WTC11 (cell line): ENCODE results near the gene ZNF609.

Source experiments
- CTCF ChIP-seq: fragments of 200-600 bp; IDR thresholded peaks from 2 replicates; pipeline ENCODE4 v1.8.0; 2022; ENCODE audit warnings: antibody characterized with exemption
- E2F1 ChIP-seq: sonication (generic); formaldehyde crosslinking; IDR thresholded peaks from 2 replicates; pipeline ENCODE4 v1.8.0; 2022; ENCODE audit warnings: mild to moderate bottlenecking, missing genetic modification reagents
- E2F4 ChIP-seq: sonication (generic); formaldehyde crosslinking; IDR thresholded peaks from 2 replicates; pipeline ENCODE4 v1.8.1; 2022; ENCODE audit warnings: low read depth, mild to moderate bottlenecking, moderate library complexity, missing genetic modification reagents, borderline replicate concordance
- ETV6 ChIP-seq: sonication (generic); formaldehyde crosslinking; IDR thresholded peaks from 2 replicates; pipeline ENCODE4 v1.8.1; 2022; ENCODE audit warnings: mild to moderate bottlenecking, missing genetic modification reagents
- IRF1 ChIP-seq: sonication (generic); formaldehyde crosslinking; IDR thresholded peaks from 2 replicates; pipeline ENCODE4 v1.8.0; 2023; ENCODE audit warnings: missing genetic modification reagents
- MAX ChIP-seq: sonication (generic); formaldehyde crosslinking; IDR thresholded peaks from 2 replicates; pipeline ENCODE4 v1.8.0; 2022; ENCODE audit warnings: mild to moderate bottlenecking, missing genetic modification reagents
- NR2C2 ChIP-seq: sonication (generic); formaldehyde crosslinking; IDR thresholded peaks from 2 replicates; pipeline ENCODE4 v1.8.0; 2022; ENCODE audit warnings: mild to moderate bottlenecking, missing genetic modification reagents
- NR3C1 ChIP-seq: sonication (generic); formaldehyde crosslinking; conservative IDR thresholded peaks from 2 replicates; pipeline ENCODE4 v1.8.1; 2023; ENCODE audit warnings: low read depth, mild to moderate bottlenecking, missing genetic modification reagents
- SMAD3 ChIP-seq: sonication (generic); formaldehyde crosslinking; IDR thresholded peaks from 2 replicates; pipeline ENCODE4 v1.8.0; 2022; ENCODE audit warnings: missing genetic modification reagents, mild to moderate bottlenecking, borderline replicate concordance
- SOX15 ChIP-seq: fragments of 250-450 bp; sonication (Bioruptor Pico); IDR thresholded peaks from 2 replicates; pipeline ENCODE4 v1.9.0; 2021; ENCODE audit warnings: mild to moderate bottlenecking
- TEAD4 ChIP-seq: sonication (generic); formaldehyde crosslinking; IDR thresholded peaks from 2 replicates; pipeline ENCODE4 v1.8.0; 2022; ENCODE audit warnings: mild to moderate bottlenecking, missing genetic modification reagents
- USF1 ChIP-seq: sonication (generic); formaldehyde crosslinking; IDR thresholded peaks from 2 replicates; pipeline ENCODE4 v1.8.0; 2022; ENCODE audit warnings: mild to moderate bottlenecking, missing genetic modification reagents

GRCh38 chr15:64634027-64634426 lies 173.6 kb downstream of the ZNF609 start:
- TF ChIP-seq USF1 = no peak
- no peak for TF ChIP-seq CTCF
- TF ChIP-seq ETV6 (CRISPR knock-in tag) = no peak
- no peak for TF ChIP-seq SMAD3
- TF ChIP-seq TEAD4 = no peak
- no peak for TF ChIP-seq E2F4 (CRISPR knock-in tag)
- no peak for TF ChIP-seq NR3C1 (CRISPR knock-in tag)
- no peak for TF ChIP-seq SOX15 (CRISPR knock-in tag)
- TF ChIP-seq E2F1 (CRISPR knock-in tag) = no peak
- TF ChIP-seq MAX (CRISPR knock-in tag) = no peak
- TF ChIP-seq IRF1 (CRISPR knock-in tag) = no peak
- TF ChIP-seq NR2C2 (CRISPR knock-in tag) = no peak
